ENCODE data around the gene USP17L27. TPM values are rescaled to one million over a fixed set of nuclear protein-coding genes. Genes with fewer than 3 reads are reported as not detected.
"Not testable (repeated sequence)": the region's sequence is repeated elsewhere in the genome, so short reads cannot be mapped to it uniquely, and the experiment has no call there.

The USP17L27 gene
- total RNA-seq, 2 donors from 2014 or later, result not detected

DNA sequence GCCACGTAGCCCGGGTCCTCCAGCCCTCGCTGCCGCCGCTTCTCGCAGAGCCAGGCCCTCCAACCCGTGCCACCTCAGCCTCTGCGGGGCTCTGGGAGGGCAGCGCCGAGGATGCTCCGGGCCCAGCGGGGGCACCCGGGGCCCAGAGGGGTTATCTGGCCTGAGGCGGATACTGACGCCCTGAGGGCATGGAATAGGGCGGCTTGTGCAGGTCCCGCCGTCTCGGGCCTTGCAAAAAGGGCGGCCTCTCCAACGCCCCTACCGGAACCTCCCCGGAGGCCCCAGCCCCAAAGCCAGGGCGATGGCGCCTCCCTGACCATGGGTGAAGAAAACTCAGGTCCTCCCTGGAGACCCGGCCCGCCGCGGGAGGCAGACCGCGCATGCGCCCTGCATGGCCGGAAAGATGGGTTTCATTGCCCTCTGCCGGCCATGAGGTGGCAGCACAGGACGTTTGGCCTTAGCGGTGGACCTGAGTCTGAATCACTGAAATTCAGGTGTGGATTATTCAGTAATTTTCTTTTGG, 37.1 kb downstream of the USP17L27 start:
- ATAC-seq; H3K27ac ChIP-seq; H3K4me3 ChIP-seq; H3K36me3 ChIP-seq (replicated peaks in 1 of 2; ENCODE audit: insufficient read depth in 1 of 2, low read depth in 2 of 2); H3K4me1 ChIP-seq; H3K27me3 ChIP-seq; intact Hi-C loops (cut with DNase I); H3K9me3 ChIP-seq: not testable (repeated sequence)
- DNase-seq, result peak; percentile 60 to 76 (median 72)
- TF ChIP-seq, protein P1, sequence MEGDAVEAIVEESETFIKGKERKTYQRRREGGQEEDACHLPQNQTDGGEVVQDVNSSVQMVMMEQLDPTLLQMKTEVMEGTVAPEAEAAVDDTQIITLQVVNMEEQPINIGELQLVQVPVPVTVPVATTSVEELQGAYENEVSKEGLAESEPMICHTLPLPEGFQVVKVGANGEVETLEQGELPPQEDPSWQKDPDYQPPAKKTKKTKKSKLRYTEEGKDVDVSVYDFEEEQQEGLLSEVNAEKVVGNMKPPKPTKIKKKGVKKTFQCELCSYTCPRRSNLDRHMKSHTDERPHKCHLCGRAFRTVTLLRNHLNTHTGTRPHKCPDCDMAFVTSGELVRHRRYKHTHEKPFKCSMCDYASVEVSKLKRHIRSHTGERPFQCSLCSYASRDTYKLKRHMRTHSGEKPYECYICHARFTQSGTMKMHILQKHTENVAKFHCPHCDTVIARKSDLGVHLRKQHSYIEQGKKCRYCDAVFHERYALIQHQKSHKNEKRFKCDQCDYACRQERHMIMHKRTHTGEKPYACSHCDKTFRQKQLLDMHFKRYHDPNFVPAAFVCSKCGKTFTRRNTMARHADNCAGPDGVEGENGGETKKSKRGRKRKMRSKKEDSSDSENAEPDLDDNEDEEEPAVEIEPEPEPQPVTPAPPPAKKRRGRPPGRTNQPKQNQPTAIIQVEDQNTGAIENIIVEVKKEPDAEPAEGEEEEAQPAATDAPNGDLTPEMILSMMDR (IDR thresholded peaks at IDR 0.05), result peak; percentile 32 to 69 (median 55)
- WGBS, 2 donors, result 45 to 56% methylated on average over 7 to 26 of the region's 36 CpGs

DNA sequence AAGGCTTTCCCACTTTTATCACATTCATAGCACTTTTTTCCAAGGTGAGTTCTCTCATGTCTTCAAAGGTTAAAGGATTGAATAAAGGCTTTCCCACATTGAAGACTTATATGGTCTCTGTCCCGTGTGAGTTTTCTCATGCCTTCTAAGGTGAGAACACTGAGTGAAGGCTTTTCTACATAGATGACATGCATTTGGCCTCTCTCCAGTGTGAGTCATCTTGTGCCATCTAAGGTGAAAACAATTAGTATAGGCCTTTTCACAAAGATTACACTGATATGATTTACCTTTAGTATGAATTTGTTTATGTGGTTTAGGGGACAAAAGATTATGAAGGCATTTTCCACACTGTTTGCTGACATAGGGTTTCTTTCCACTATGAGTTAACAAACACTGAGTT, 40.2 kb downstream of the USP17L27 start:
- ATAC-seq, result no peak
- WGBS, 2 donors, result 52 to 60% methylated on average over 1 of the region's 1 CpG

DNA sequence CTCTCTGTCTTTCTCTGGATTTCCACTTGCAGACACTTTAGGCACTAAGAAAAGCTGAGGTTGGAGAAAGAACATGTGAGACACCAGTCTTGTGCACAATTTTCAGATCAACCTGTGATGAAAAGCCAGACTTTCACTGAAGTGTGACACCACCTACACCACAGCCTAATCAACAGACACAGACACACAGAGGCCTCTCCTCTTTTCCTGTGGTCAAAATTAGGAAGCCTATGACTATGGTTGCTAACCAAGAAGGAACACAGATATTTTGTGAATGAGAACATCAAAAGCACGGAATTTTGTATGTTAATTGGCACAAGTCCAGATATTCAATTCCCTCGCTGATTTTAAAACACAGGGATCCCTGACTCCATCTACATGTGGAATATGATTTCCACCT, 45.1 kb downstream of the USP17L27 start:
- H3K9me3 ChIP-seq; ATAC-seq; H3K4me3 ChIP-seq; DNase-seq; H3K36me3 ChIP-seq (replicated peaks in 1 of 2; ENCODE audit: insufficient read depth in 1 of 2, low read depth in 2 of 2); H3K27ac ChIP-seq; H3K4me1 ChIP-seq; intact Hi-C loops (cut with DNase I); H3K27me3 ChIP-seq: not testable (repeated sequence)
- WGBS, 2 donors, result 51 to 69% methylated on average over 2 of the region's 2 CpGs

More for the DNA sequence above, 40.2 kb downstream of the USP17L27 start:
- DNase-seq, result no peak
- no peaks in the 10 kb centered on the region for H3K27me3 ChIP-seq
- H3K9me3 ChIP-seq, result no peaks in the 10 kb centered on the region
- no peak for TF ChIP-seq POLR2A (IDR thresholded peaks at IDR 0.05)
- H3K4me1 ChIP-seq, result no peaks in the 10 kb centered on the region
- intact Hi-C loops (cut with DNase I), result no loop called here
- no peaks in the 10 kb centered on the region for H3K36me3 ChIP-seq (replicated peaks in 1 of 2; ENCODE audit: insufficient read depth in 1 of 2, low read depth in 2 of 2)
- H3K4me3 ChIP-seq, result no peak overlapping the region
- no peak overlapping the region for H3K27ac ChIP-seq

Other genes with a start within 250 kb of the USP17L27 start
- not detected for gene FAM90A26, start 173.7 kb upstream of the USP17L27 start, total RNA-seq
- gene USP17L10, start 133.5 kb upstream of the USP17L27 start, total RNA-seq, result not detected
- not detected for gene USP17L11, start 128.7 kb upstream of the USP17L27 start, total RNA-seq
- not detected for gene USP17L12, start 124.0 kb upstream of the USP17L27 start, total RNA-seq
- not detected for gene USP17L13, start 119.3 kb upstream of the USP17L27 start, total RNA-seq
- not detected for gene USP17L15, start 109.8 kb upstream of the USP17L27 start, total RNA-seq
- gene USP17L17, start 100.3 kb upstream of the USP17L27 start, total RNA-seq, result not detected
- gene USP17L18, start 95.5 kb upstream of the USP17L27 start, total RNA-seq, result not detected
- not detected for gene USP17L19, start 90.8 kb upstream of the USP17L27 start, total RNA-seq
- not detected for gene USP17L20, start 86.0 kb upstream of the USP17L27 start, total RNA-seq
- not detected for gene USP17L21, start 81.3 kb upstream of the USP17L27 start, total RNA-seq
- not detected for gene USP17L22, start 76.5 kb upstream of the USP17L27 start, total RNA-seq
- not detected for gene USP17L24, start 19.0 kb upstream of the USP17L27 start, total RNA-seq
- gene USP17L25, start 14.2 kb upstream of the USP17L27 start, total RNA-seq, result not detected
- not detected for gene USP17L26, start 9.5 kb upstream of the USP17L27 start, total RNA-seq
- not detected for gene USP17L5, start 4.7 kb upstream of the USP17L27 start, total RNA-seq
- gene USP17L28, start 4.7 kb downstream of the USP17L27 start, total RNA-seq, result not detected
- gene USP17L29, start 9.5 kb downstream of the USP17L27 start, total RNA-seq, result not detected
- not detected for gene USP17L30, start 19.0 kb downstream of the USP17L27 start, total RNA-seq
- not detected for gene DEFB131A, start 100.3 kb downstream of the USP17L27 start, total RNA-seq

Measured in body of pancreas (tissue), 4 donors.